ENCODE data around the gene RMDN2. TPM values are rescaled to one million over a fixed set of nuclear protein-coding genes. Genes with fewer than 3 reads are reported as not detected.

The RMDN2 gene
- polyA plus RNA-seq, 1 donor (not counting 4 experiments of a cell fraction or from before 2014, with no cell fraction given) = 9.3 TPM

- H3K27me3 ChIP-seq (ENCODE audit: control insufficient read depth, extremely low read depth, insufficient read depth, low read length) = peaks cover 24% of the 10 kb centered on the region
- no peak overlapping the region for H3K4me2 ChIP-seq (ENCODE audit: control insufficient read depth, extremely low read depth, insufficient read depth, low read depth, low read length)
- H3K9me3 ChIP-seq (ENCODE audit: control insufficient read depth, low read depth, low read length) = no peaks in the 10 kb centered on the region
- H3K4me3 ChIP-seq (ENCODE audit: control insufficient read depth in 2 of 3, extremely low read depth in 1 of 3, insufficient read depth in 2 of 3, low read depth in 1 of 3, low read length in 3 of 3) = no peak overlapping the region
- H4K20me1 ChIP-seq (ENCODE audit: control insufficient read depth, extremely low read depth, insufficient read depth, low read length) = no peaks in the 10 kb centered on the region
- H3K27ac ChIP-seq (ENCODE audit: control insufficient read depth, insufficient read depth, low read length) = no peak overlapping the region
- no peak overlapping the region for H2AFZ ChIP-seq (ENCODE audit: control insufficient read depth, low read length)
- no peak overlapping the region for H3K9ac ChIP-seq (ENCODE audit: control insufficient read depth, extremely low read depth, insufficient read depth, low read length)
- dilution Hi-C loops (cut with MboI; ENCODE audit: extremely low pct_ligation_motif_present, low sequenced_read_pairs) = no loop called here
- no peak for DNase-seq (ENCODE audit: low read depth, low spot score)
- peaks cover 15% of the 10 kb centered on the region for H3K4me1 ChIP-seq (ENCODE audit: control insufficient read depth, extremely low read depth, insufficient read depth, low read length)
- H3K9me1 ChIP-seq (ENCODE audit: control insufficient read depth, extremely low read depth, insufficient read depth, low read length) = no peaks in the 10 kb centered on the region
- no peak for TF ChIP-seq EZH2 (IDR thresholded peaks at IDR 0.05; ENCODE audit: low read length)
- no peak for TF ChIP-seq CTCF (optimal IDR thresholded peaks at IDR 0.05 in 1 of 3, IDR thresholded peaks at IDR 0.05 in 1 of 3, conservative IDR thresholded peaks at IDR 0.05 in 1 of 3; ENCODE audit: extremely low read depth in 1 of 3, insufficient read depth in 2 of 3, low read length in 3 of 3)
- H3K79me2 ChIP-seq (ENCODE audit: control insufficient read depth, insufficient read depth, low read length) = no peaks in the 10 kb centered on the region
- no peak for FAIRE-seq
- H3K36me3 ChIP-seq (ENCODE audit: control insufficient read depth in 2 of 2, extremely low read depth in 1 of 2, insufficient read depth in 2 of 2, low read length in 2 of 2) = no peaks in the 10 kb centered on the region
Measured at GRCh38 chr2:38035968-38036367, 110.9 kb downstream of the RMDN2 start.

- peaks cover 15% of the 10 kb centered on the region for H3K4me1 ChIP-seq (ENCODE audit: control insufficient read depth, extremely low read depth, insufficient read depth, low read length)
- TF ChIP-seq EZH2 (IDR thresholded peaks at IDR 0.05; ENCODE audit: low read length) (no peak), CTCF (optimal IDR thresholded peaks at IDR 0.05 in 1 of 3, IDR thresholded peaks at IDR 0.05 in 1 of 3, conservative IDR thresholded peaks at IDR 0.05 in 1 of 3; ENCODE audit: extremely low read depth in 1 of 3, insufficient read depth in 2 of 3, low read length in 3 of 3) (no peak)
- H2AFZ ChIP-seq (ENCODE audit: control insufficient read depth, low read length) = no peak overlapping the region
- H3K9ac ChIP-seq (ENCODE audit: control insufficient read depth, extremely low read depth, insufficient read depth, low read length) = no peak overlapping the region
- H3K4me2 ChIP-seq (ENCODE audit: control insufficient read depth, extremely low read depth, insufficient read depth, low read depth, low read length) = no peak overlapping the region
- no peak overlapping the region for H3K27ac ChIP-seq (ENCODE audit: control insufficient read depth, insufficient read depth, low read length)
- no peaks in the 10 kb centered on the region for H3K79me2 ChIP-seq (ENCODE audit: control insufficient read depth, insufficient read depth, low read length)
- DNase-seq (ENCODE audit: low read depth, low spot score) (no peak), FAIRE-seq (no peak)
- H3K9me1 ChIP-seq (ENCODE audit: control insufficient read depth, extremely low read depth, insufficient read depth, low read length) = no peaks in the 10 kb centered on the region
- H4K20me1 ChIP-seq (ENCODE audit: control insufficient read depth, extremely low read depth, insufficient read depth, low read length) = no peaks in the 10 kb centered on the region
- H3K4me3 ChIP-seq (ENCODE audit: control insufficient read depth in 2 of 3, extremely low read depth in 1 of 3, insufficient read depth in 2 of 3, low read depth in 1 of 3, low read length in 3 of 3) = no peak overlapping the region
- peaks cover 24% of the 10 kb centered on the region for H3K27me3 ChIP-seq (ENCODE audit: control insufficient read depth, extremely low read depth, insufficient read depth, low read length)
- no peaks in the 10 kb centered on the region for H3K9me3 ChIP-seq (ENCODE audit: control insufficient read depth, low read depth, low read length)
- no peaks in the 10 kb centered on the region for H3K36me3 ChIP-seq (ENCODE audit: control insufficient read depth in 2 of 2, extremely low read depth in 1 of 2, insufficient read depth in 2 of 2, low read length in 2 of 2)
- dilution Hi-C loops (cut with MboI; ENCODE audit: extremely low pct_ligation_motif_present, low sequenced_read_pairs) = no loop called here
Measured at GRCh38 chr2:38037325-38037724, 112.2 kb downstream of the RMDN2 start.

All from keratinocyte (primary cell).